ENCODE results near the gene MYOZ1. TPM values are rescaled to one million over a fixed set of nuclear protein-coding genes. Genes with fewer than 3 reads are reported as not detected.

MYOZ1 gene
- total RNA-seq, 1 experiment from 2014 or later = 2.4 TPM

DNA sequence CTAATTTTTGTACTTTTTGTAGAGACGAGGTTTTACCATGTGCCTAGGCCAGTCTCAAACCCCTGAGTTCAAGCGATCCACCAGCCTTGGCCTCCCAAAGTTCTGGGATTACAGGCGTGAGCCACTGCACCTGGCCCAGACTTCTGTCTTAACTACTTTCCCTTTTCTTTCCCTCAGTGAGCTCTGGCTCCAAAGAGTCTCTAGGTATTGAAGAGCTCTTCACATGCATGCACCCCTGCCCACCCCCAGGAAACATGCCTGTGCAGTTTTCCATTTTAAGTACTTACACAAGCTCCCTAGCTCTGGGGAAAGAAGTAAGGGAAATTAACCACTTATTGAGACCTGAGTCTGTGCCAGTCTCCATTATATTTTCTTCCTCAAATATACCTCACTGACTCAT, 2.0 kb downstream of the MYOZ1 start:
- Histone ChIP-seq H2BK15ac (ENCODE audit: low read depth, low read length) (no peak overlapping the region), H3K79me1 (ENCODE audit: insufficient read depth, low read depth, low read length, poor library complexity, severe bottlenecking) (no peaks in the 10 kb centered on the region), H2AK5ac (ENCODE audit: insufficient read length, low read length) (no peak overlapping the region), H3K9ac (ENCODE audit: extremely low read depth, insufficient read length, low read length) (no peak overlapping the region), H3K18ac (ENCODE audit: insufficient read length, low read depth, low read length) (no peak overlapping the region), H3K27ac (ENCODE audit: insufficient read length, low read depth, low read length) (no peak overlapping the region), H3K4me2 (ENCODE audit: insufficient read depth, insufficient read length, low read length) (no peak overlapping the region), H3K56ac (ENCODE audit: insufficient read length, low read depth, low read length) (no peak overlapping the region), H3K27me3 (ENCODE audit: insufficient read depth, low read length) (no peaks in the 10 kb centered on the region; the same call in 1 of the 2 replicates), H3K9me3 (ENCODE audit: control insufficient read depth, low read depth, low read length) (no peaks in the 10 kb centered on the region), H4K8ac (replicated peaks; ENCODE audit: insufficient read length, low read depth, low read length) (no peak overlapping the region), H3K23ac (ENCODE audit: insufficient read length, low read depth, low read length) (no peak overlapping the region), H2AFZ (ENCODE audit: low read length) (no peak overlapping the region), H3K79me2 (ENCODE audit: insufficient read depth, low read length) (no peaks in the 10 kb centered on the region), H3K4ac (ENCODE audit: low read depth, low read length) (no peak overlapping the region), H2BK12ac (ENCODE audit: insufficient read length, low read depth, low read length) (no peak overlapping the region), H4K91ac (ENCODE audit: insufficient read length, low read depth, low read length) (no peak overlapping the region), H3K4me1 (ENCODE audit: insufficient read depth, low read length) (no peaks in the 10 kb centered on the region), H2BK120ac (ENCODE audit: low read depth, low read length, poor library complexity, severe bottlenecking) (no peak overlapping the region), H3T11ph (ENCODE audit: low read length) (no peak overlapping the region), H4K20me1 (ENCODE audit: control insufficient read depth, insufficient read depth, insufficient read length) (no peaks in the 10 kb centered on the region), H4K5ac (ENCODE audit: insufficient read length, low read depth, low read length) (no peak overlapping the region), H2BK5ac (ENCODE audit: insufficient read length, low read length) (no peak overlapping the region), H3K14ac (ENCODE audit: insufficient read depth, low read length) (no peak overlapping the region), H3K23me2 (ENCODE audit: insufficient read length, low read depth, low read length, poor library complexity, severe bottlenecking) (no peaks in the 10 kb centered on the region), H2BK20ac (ENCODE audit: low read depth, low read length, poor library complexity, severe bottlenecking) (peak overlapping the region; percentile 11)
- no peak overlapping the region for H3K4me3 Mint-ChIP-seq
- no peaks in the 10 kb centered on the region for H3K9me3 Mint-ChIP-seq
- TF ChIP-seq, protein P1, sequence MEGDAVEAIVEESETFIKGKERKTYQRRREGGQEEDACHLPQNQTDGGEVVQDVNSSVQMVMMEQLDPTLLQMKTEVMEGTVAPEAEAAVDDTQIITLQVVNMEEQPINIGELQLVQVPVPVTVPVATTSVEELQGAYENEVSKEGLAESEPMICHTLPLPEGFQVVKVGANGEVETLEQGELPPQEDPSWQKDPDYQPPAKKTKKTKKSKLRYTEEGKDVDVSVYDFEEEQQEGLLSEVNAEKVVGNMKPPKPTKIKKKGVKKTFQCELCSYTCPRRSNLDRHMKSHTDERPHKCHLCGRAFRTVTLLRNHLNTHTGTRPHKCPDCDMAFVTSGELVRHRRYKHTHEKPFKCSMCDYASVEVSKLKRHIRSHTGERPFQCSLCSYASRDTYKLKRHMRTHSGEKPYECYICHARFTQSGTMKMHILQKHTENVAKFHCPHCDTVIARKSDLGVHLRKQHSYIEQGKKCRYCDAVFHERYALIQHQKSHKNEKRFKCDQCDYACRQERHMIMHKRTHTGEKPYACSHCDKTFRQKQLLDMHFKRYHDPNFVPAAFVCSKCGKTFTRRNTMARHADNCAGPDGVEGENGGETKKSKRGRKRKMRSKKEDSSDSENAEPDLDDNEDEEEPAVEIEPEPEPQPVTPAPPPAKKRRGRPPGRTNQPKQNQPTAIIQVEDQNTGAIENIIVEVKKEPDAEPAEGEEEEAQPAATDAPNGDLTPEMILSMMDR (conservative IDR thresholded peaks at IDR 0.05) = no peak
- H3K36me3 Mint-ChIP-seq (ENCODE audit: insufficient read depth in 1 of 3, low read depth in 3 of 3) = no peaks in the 10 kb centered on the region
- peaks cover 3 to 6% of the 10 kb centered on the region in 2 experiments; a peak in 2 of 4 replicates for H3K4me1 Mint-ChIP-seq
- H3K27ac Mint-ChIP-seq = no peak overlapping the region
- WGBS (ENCODE audit: extremely low coverage, insufficient read length, low lambda C conversion rate) = no CpG with 5 or more reads among the region's 3 CpGs
- no peak for DNase-seq
- H3K27me3 Mint-ChIP-seq (ENCODE audit: low read depth) = no peaks in the 10 kb centered on the region; the same call in 1 of the 2 replicates
